ENCODE results near the gene TSPAN11. TPM values are rescaled to one million over a fixed set of nuclear protein-coding genes. Genes with fewer than 3 reads are reported as not detected.

TSPAN11 gene
- 13.8 TPM for total RNA-seq

GRCh38 chr12:30926243-30927221 lies at the start of gene TSPAN11:
TSS of gene TSPAN11 (plus strand) at chr12:30926748. CDS start at chr12:30953992, 27,244 bp downstream.

Other genes starting within 250 kb of the TSPAN11 start
- 42.0 TPM for gene IPO8, start 230.9 kb upstream of the TSPAN11 start, total RNA-seq
- 49.6 TPM for gene CAPRIN2, start 171.8 kb upstream of the TSPAN11 start, total RNA-seq
- 13.8 TPM for gene DDX11, start 147.1 kb downstream of the TSPAN11 start, total RNA-seq

Measured in diencephalon (tissue), 1 donor.